Astrocyte (in vitro differentiated cells and primary cell): ENCODE results near the gene ABTB2. TPM values are rescaled to one million over a fixed set of nuclear protein-coding genes. Genes with fewer than 3 reads are reported as not detected.

Experiments used
- DNase-seq: peaks from one replicate; pipeline ENCODE4 v3.0.0-alpha.2; 2010; ENCODE audit warnings: low read depth
- FAIRE-seq: peaks from 2 replicates; lab custom pipeline; 2011; peaks lifted over from hg19 to GRCh38; lab: Jason Lieb, UNC
- H2AFZ ChIP-seq: 2 replicates; pipeline ENCODE4 v1.6.0; 2012; ENCODE audit warnings: low read depth, low read length, inconsistent platforms
- H3K27ac ChIP-seq: 2 replicates; pipeline ENCODE4 v1.5.1; 2011; ENCODE audit warnings: low read depth, low read length, inconsistent platforms
- H3K27me3 ChIP-seq: 2 replicates; pipeline ENCODE4 v1.6.0; 2011; ENCODE audit warnings: low read length, inconsistent platforms; ENCODE audit not compliant: insufficient read depth
- H3K36me3 ChIP-seq: 2 replicates; pipeline ENCODE4 v1.5.1; 2011; ENCODE audit warnings: low read length, inconsistent platforms; ENCODE audit not compliant: insufficient read depth
- H3K4me1 ChIP-seq: 2 replicates; pipeline ENCODE4 v1.5.1; 2011; ENCODE audit warnings: low read length, inconsistent platforms; ENCODE audit not compliant: insufficient read depth
- H3K4me2 ChIP-seq: 2 replicates; pipeline ENCODE4 v1.6.0; 2012; ENCODE audit warnings: low read length, inconsistent platforms
- H3K4me3 ChIP-seq: 2 replicates; pipeline ENCODE4 v1.5.1; 2011; ENCODE audit warnings: low read depth, mild to moderate bottlenecking, low read length, inconsistent platforms; ENCODE audit not compliant: insufficient read depth
- H3K79me2 ChIP-seq: 2 replicates; pipeline ENCODE4 v1.6.0; 2012; ENCODE audit warnings: mild to moderate bottlenecking, low read length, inconsistent platforms; ENCODE audit not compliant: insufficient read depth
- H3K9ac ChIP-seq: 2 replicates; pipeline ENCODE4 v1.6.0; 2012; ENCODE audit warnings: mild to moderate bottlenecking, low read length, inconsistent platforms
- H3K9me3 ChIP-seq: 2 replicates; pipeline ENCODE4 v1.5.1; 2012; ENCODE audit warnings: low read depth, mild to moderate bottlenecking, low read length, inconsistent platforms; ENCODE audit not compliant: insufficient read depth
- H4K20me1 ChIP-seq: 2 replicates; pipeline ENCODE4 v1.6.0; 2012; ENCODE audit warnings: low read length, inconsistent platforms; ENCODE audit not compliant: insufficient read depth
- H3K27ac Mint-ChIP-seq: one replicate; pipeline ENCODE4 v1.8.0; 2021; ENCODE audit warnings: mild to moderate bottlenecking, mixed read lengths; ENCODE audit not compliant: unreplicated experiment
- H3K27me3 Mint-ChIP-seq: one replicate; pipeline ENCODE4 v1.8.0; 2021; ENCODE audit warnings: low read depth, mixed read lengths; ENCODE audit not compliant: unreplicated experiment
- H3K36me3 Mint-ChIP-seq: one replicate; pipeline ENCODE4 v1.8.0; 2021; ENCODE audit warnings: low read depth, mixed read lengths; ENCODE audit not compliant: unreplicated experiment
- H3K4me1 Mint-ChIP-seq: one replicate; pipeline ENCODE4 v1.8.0; 2021; ENCODE audit warnings: low read depth, mixed read lengths; ENCODE audit not compliant: unreplicated experiment
- H3K4me3 Mint-ChIP-seq: one replicate; pipeline ENCODE4 v1.8.0; 2021; ENCODE audit warnings: mild to moderate bottlenecking, moderate library complexity, mixed read lengths; ENCODE audit not compliant: unreplicated experiment
- H3K9me3 Mint-ChIP-seq: one replicate; pipeline ENCODE4 v1.8.0; 2021; ENCODE audit warnings: mild to moderate bottlenecking, mixed read lengths; ENCODE audit not compliant: unreplicated experiment
- EZH2 ChIP-seq: IDR thresholded peaks from 2 replicates; pipeline ENCODE4 v1.6.1; 2012; ENCODE audit warnings: mild to moderate bottlenecking, low read length, inconsistent platforms; ENCODE audit not compliant: insufficient read depth
- total RNA-seq: library from RNA; stranded (reverse); gene quantifications from 2 replicates; pipeline ENCODE4 v1.2.1, GENCODE V29; 2021
- TF ChIP-seq, protein P1 (sequence below): IDR thresholded peaks from 2 replicates; pipeline ENCODE4 v1.5.1; 2011; ENCODE audit warnings: low read depth, mild to moderate bottlenecking, inconsistent platforms, low read length, moderate library complexity; ENCODE audit not compliant: insufficient read depth

Gene ABTB2
- total RNA-seq, 1 donor from 2014 or later, result 14.1 TPM

DNA sequence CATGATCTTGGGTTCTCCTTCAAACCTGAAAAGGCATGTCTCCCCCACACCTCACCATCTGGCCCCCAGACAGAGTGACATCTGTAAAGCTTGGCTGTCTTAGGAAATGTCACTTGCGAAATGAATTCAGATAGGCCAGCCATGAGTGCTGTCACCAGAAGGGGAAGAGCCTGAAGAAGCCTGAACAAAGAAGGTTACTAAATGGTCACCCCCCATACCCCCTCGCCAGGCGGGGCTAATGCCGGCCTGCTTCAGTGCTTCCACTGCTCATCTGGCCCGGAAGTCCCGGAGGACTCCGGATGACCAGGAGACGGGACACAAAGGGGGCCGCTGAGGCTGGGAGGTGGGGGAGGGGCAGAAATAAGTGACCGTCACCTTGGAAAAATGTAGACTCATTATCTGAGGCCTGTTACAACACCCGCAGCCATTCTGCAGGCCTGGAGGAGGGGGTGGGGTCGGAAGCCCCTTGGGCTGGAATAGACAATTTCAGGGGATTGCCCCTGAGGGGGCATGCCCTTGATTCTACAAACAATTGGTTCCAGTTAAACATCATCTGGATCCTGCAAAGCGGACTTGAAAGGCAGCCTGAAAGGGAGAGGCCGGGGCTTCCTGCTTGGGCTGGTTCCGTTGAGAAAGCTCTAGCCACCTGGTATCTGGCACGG, 209.2 kb downstream of the ABTB2 start:
- H3K79me2 ChIP-seq, result no peaks in the 10 kb centered on the region
- H3K4me2 ChIP-seq, result no peak overlapping the region
- no peak overlapping the region for H3K9ac ChIP-seq
- TF ChIP-seq, protein P1, sequence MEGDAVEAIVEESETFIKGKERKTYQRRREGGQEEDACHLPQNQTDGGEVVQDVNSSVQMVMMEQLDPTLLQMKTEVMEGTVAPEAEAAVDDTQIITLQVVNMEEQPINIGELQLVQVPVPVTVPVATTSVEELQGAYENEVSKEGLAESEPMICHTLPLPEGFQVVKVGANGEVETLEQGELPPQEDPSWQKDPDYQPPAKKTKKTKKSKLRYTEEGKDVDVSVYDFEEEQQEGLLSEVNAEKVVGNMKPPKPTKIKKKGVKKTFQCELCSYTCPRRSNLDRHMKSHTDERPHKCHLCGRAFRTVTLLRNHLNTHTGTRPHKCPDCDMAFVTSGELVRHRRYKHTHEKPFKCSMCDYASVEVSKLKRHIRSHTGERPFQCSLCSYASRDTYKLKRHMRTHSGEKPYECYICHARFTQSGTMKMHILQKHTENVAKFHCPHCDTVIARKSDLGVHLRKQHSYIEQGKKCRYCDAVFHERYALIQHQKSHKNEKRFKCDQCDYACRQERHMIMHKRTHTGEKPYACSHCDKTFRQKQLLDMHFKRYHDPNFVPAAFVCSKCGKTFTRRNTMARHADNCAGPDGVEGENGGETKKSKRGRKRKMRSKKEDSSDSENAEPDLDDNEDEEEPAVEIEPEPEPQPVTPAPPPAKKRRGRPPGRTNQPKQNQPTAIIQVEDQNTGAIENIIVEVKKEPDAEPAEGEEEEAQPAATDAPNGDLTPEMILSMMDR, result no peak
- no peak for TF ChIP-seq EZH2
- Mint-ChIP-seq H3K4me3 (no peak overlapping the region), H3K36me3 (peaks cover 21% of the 10 kb centered on the region), H3K27me3 (no peaks in the 10 kb centered on the region), H3K9me3 (peaks cover 2% of the 10 kb centered on the region), H3K27ac (no peak overlapping the region), H3K4me1 (peaks cover 7% of the 10 kb centered on the region)
- H4K20me1 ChIP-seq, result peaks cover 46% of the 10 kb centered on the region
- no peak for FAIRE-seq
- H3K9me3 ChIP-seq, result no peaks in the 10 kb centered on the region
- H3K4me3 ChIP-seq, result no peak overlapping the region
- H2AFZ ChIP-seq, result no peak overlapping the region
- DNase-seq, result no peak
- H3K27ac ChIP-seq, result no peak overlapping the region
- H3K36me3 ChIP-seq, result peaks cover 42% of the 10 kb centered on the region
- no peaks in the 10 kb centered on the region for H3K27me3 ChIP-seq
- H3K4me1 ChIP-seq, result peaks cover 6% of the 10 kb centered on the region

DNA sequence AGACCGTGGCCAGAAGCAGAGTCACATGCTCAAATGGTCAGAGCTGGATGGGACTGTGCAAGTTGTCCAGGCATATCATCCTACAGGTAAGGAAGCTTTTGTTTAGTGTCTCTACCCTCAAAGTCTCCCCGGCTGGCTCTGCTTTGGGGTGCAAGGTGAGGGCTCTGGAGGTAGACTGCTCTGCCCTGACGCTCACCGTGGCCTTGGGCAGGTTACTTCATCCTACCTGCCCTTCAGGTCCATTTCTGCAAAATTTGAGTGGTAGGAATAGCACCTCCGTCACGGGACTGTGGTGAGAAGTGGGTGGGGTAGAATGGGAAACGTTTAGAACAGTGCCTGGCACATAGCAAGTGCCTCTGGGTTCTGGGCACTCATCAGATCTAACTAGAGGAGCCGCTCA, 210.2 kb downstream of the ABTB2 start:
- Mint-ChIP-seq H3K4me3 (no peak overlapping the region), H3K9me3 (no peaks in the 10 kb centered on the region), H3K4me1 (peaks cover 7% of the 10 kb centered on the region), H3K27ac (no peak overlapping the region), H3K27me3 (no peaks in the 10 kb centered on the region), H3K36me3 (peaks cover 23% of the 10 kb centered on the region)
- Histone ChIP-seq H4K20me1 (peaks cover 40% of the 10 kb centered on the region), H3K9ac (no peak overlapping the region), H3K27me3 (no peaks in the 10 kb centered on the region), H2AFZ (no peak overlapping the region), H3K4me1 (peaks cover 6% of the 10 kb centered on the region), H3K79me2 (no peaks in the 10 kb centered on the region), H3K27ac (no peak overlapping the region), H3K9me3 (no peaks in the 10 kb centered on the region), H3K36me3 (peaks cover 50% of the 10 kb centered on the region), H3K4me3 (no peak overlapping the region), H3K4me2 (no peak overlapping the region)
- DNase-seq, result no peak
- no peak for TF ChIP-seq EZH2
- TF ChIP-seq, protein P1, result no peak
- FAIRE-seq, result no peak

DNA sequence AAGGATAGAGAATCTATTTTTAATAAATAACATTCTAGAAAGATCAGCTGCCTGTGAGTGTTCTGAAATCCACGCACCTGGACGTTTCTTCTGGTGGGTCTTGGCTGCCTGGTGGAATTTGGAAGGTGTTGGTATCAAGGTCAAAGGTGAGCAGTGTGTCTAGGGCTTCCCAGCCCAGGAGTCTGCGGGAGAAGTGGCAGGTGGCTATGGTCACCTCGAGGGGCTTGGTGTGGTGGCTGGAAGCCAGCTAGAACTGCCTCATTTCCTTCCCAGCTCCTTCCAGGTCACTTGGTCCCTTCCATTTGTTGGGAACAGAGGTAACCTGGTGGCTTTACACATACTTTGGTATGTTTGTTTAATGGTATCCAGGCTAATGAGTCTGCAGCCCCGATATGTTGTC, 210.9 kb downstream of the ABTB2 start:
- Histone ChIP-seq H4K20me1 (peaks cover 34% of the 10 kb centered on the region), H3K79me2 (no peaks in the 10 kb centered on the region), H3K27ac (no peak overlapping the region), H3K9me3 (no peaks in the 10 kb centered on the region), H3K36me3 (peaks cover 57% of the 10 kb centered on the region), H3K4me2 (no peak overlapping the region), H3K4me1 (peaks cover 6% of the 10 kb centered on the region), H3K9ac (no peak overlapping the region), H3K4me3 (no peak overlapping the region), H2AFZ (no peak overlapping the region), H3K27me3 (no peaks in the 10 kb centered on the region)
- TF ChIP-seq, protein P1, result no peak
- no peak for TF ChIP-seq EZH2
- Mint-ChIP-seq H3K27me3 (no peaks in the 10 kb centered on the region), H3K4me3 (no peak overlapping the region), H3K36me3 (peaks cover 23% of the 10 kb centered on the region), H3K9me3 (no peaks in the 10 kb centered on the region), H3K27ac (no peak overlapping the region), H3K4me1 (peaks cover 7% of the 10 kb centered on the region)
- FAIRE-seq (no peak), DNase-seq (no peak)
